Measurements from ENCODE around the gene RGS14. TPM values are rescaled to one million over a fixed set of nuclear protein-coding genes. Genes with fewer than 3 reads are reported as not detected.

Gene RGS14
- total RNA-seq, 8 experiments from 2014 or later = 2.3 to 23.9 (median 4.7) TPM

- H3K27ac ChIP-seq = no peak overlapping the region
- in situ Hi-C loops (cut with MboI; ENCODE audit: low pct_unique_long_range_greater_than_20kb in 2 of 9, low sequenced_read_pairs in 9 of 9, unreplicated experiment in 9 of 9) = no loop called here
- ATAC-seq (replicated peaks in 6 of 8) = no peak
- no peak overlapping the region for H3K4me3 ChIP-seq
- H3K4me1 ChIP-seq (replicated peaks in 1 of 2) = no peaks in the 10 kb centered on the region
- WGBS, 10 experiments = 33 to 100% (median 100%) methylated on average over 1 to 5 of the region's 6 CpGs
These were observed 13.9 kb upstream of the RGS14 start for GRCh38 chr5:177343777-177344176.

- Histone ChIP-seq H3K4me1 (replicated peaks in 1 of 2) (peaks cover 0 to 1% of the 10 kb centered on the region in 2 donors), H3K4me3 (no peak overlapping the region), H3K27ac (no peak overlapping the region)
- in situ Hi-C loops (cut with MboI; ENCODE audit: low pct_unique_long_range_greater_than_20kb in 2 of 9, low sequenced_read_pairs in 9 of 9, unreplicated experiment in 9 of 9) = no loop called here
- no peak for ATAC-seq (replicated peaks in 6 of 8)
- 93 to 100% (median 97%) methylated on average over 1 to 6 of the region's 6 CpGs for WGBS, 10 experiments
These were observed 12.8 kb upstream of the RGS14 start for GRCh38 chr5:177344891-177345290.

GRCh38 chr5:177346820-177347219 lies 10.9 kb upstream of the RGS14 start:
- Histone ChIP-seq H3K4me3 (no peak overlapping the region), H3K4me1 (replicated peaks in 1 of 2) (peaks cover 9 to 10% of the 10 kb centered on the region in 2 donors), H3K27ac (no peak overlapping the region)
- ATAC-seq (replicated peaks in 6 of 8) = no peak
- WGBS, 10 experiments = 43 to 100% (median 80%) methylated on average over 1 to 4 of the region's 4 CpGs; no CpG with 5 or more reads in 1 of the 10 experiments
- in situ Hi-C loops (cut with MboI; ENCODE audit: low pct_unique_long_range_greater_than_20kb in 2 of 9, low sequenced_read_pairs in 9 of 9, unreplicated experiment in 9 of 9) = no loop called here

- Histone ChIP-seq H3K4me1 (replicated peaks in 1 of 2) (peaks cover 10 to 11% of the 10 kb centered on the region in 2 donors), H3K4me3 (no peak overlapping the region), H3K27ac (no peak overlapping the region)
- WGBS, 10 experiments = 90 to 100% (median 100%) methylated on average over 1 to 4 of the region's 4 CpGs; no CpG with 5 or more reads in 3 of the 10 experiments
- in situ Hi-C loops (cut with MboI; ENCODE audit: low pct_unique_long_range_greater_than_20kb in 2 of 9, low sequenced_read_pairs in 9 of 9, unreplicated experiment in 9 of 9) = no loop called here
- no peak for ATAC-seq (replicated peaks in 6 of 8)
These were observed 10.0 kb upstream of the RGS14 start for GRCh38 chr5:177347699-177348098.

- peaks cover 10 to 11% of the 10 kb centered on the region in 2 donors for H3K4me1 ChIP-seq (replicated peaks in 1 of 2)
- no peak overlapping the region for H3K27ac ChIP-seq
- H3K4me3 ChIP-seq = no peak overlapping the region
- ATAC-seq (replicated peaks in 6 of 8) = no peak
- 0 to 100% (median 77%) methylated on average over 1 to 3 of the region's 3 CpGs; no CpG with 5 or more reads in 1 of the 10 experiments for WGBS, 10 experiments
- in situ Hi-C loops (cut with MboI; ENCODE audit: low pct_unique_long_range_greater_than_20kb in 2 of 9, low sequenced_read_pairs in 9 of 9, unreplicated experiment in 9 of 9) = no loop called here
These were observed 8.4 kb upstream of the RGS14 start for GRCh38 chr5:177349362-177349647.

GRCh38 chr5:177349762-177350161 lies 8.0 kb upstream of the RGS14 start:
- in situ Hi-C loops (cut with MboI; ENCODE audit: low pct_unique_long_range_greater_than_20kb in 2 of 9, low sequenced_read_pairs in 9 of 9, unreplicated experiment in 9 of 9) = no loop called here
- ATAC-seq (replicated peaks in 6 of 8) = no peak
- Histone ChIP-seq H3K4me3 (no peak overlapping the region), H3K4me1 (replicated peaks in 1 of 2) (peaks cover 10 to 11% of the 10 kb centered on the region in 2 donors), H3K27ac (no peak overlapping the region)
- 70 to 94% (median 83%) methylated on average over 1 to 5 of the region's 5 CpGs; no CpG with 5 or more reads in 5 of the 10 experiments for WGBS, 10 experiments

GRCh38 chr5:177350776-177351391 lies 6.8 kb upstream of the RGS14 start:
- in situ Hi-C loops (cut with MboI; ENCODE audit: low pct_unique_long_range_greater_than_20kb in 2 of 9, low sequenced_read_pairs in 9 of 9, unreplicated experiment in 9 of 9) = no loop called here
- Histone ChIP-seq H3K27ac (peak overlapping the region; percentile 93 to 95), H3K4me1 (replicated peaks in 1 of 2) (peaks cover 10 to 11% of the 10 kb centered on the region in 2 donors), H3K4me3 (peak overlapping the region; percentile 63 to 92 (median 71))
- WGBS, 10 experiments = 0 to 60% (median 22%) methylated on average over 1 to 8 of the region's 19 CpGs; no CpG with 5 or more reads in 4 of the 10 experiments
- ATAC-seq (replicated peaks in 6 of 8) = no peak

GRCh38 chr5:177351392-177352329 lies 6.1 kb upstream of the RGS14 start, which contains the start of gene LMAN2:
Gene LMAN2, minus strand, starts transcription at chr5:177351668. Its CDS starts 21 bp downstream, at chr5:177351647.
- H3K27ac ChIP-seq = peak within 1 kb of the TSS; percentile 93 to 95
- WGBS, 10 experiments = 0 to 70% (median 9%) methylated on average over 1 to 28 of the region's 55 CpGs; no CpG with 5 or more reads in 2 of the 10 experiments
- in situ Hi-C loops (cut with MboI; ENCODE audit: low pct_unique_long_range_greater_than_20kb in 2 of 9, low sequenced_read_pairs in 9 of 9, unreplicated experiment in 9 of 9) = no loop called here
- H3K4me1 ChIP-seq (replicated peaks in 1 of 2) = peaks cover 10 to 11% of the 10 kb centered on the region in 2 donors
- H3K4me3 ChIP-seq = peak within 1 kb of the TSS; percentile 63 to 92 (median 71)
- peak; percentile 96 to 99 (median 98) for ATAC-seq (replicated peaks in 6 of 8)

- no peak overlapping the region for H3K4me3 ChIP-seq
- in situ Hi-C loops (cut with MboI; ENCODE audit: low pct_unique_long_range_greater_than_20kb in 2 of 9, low sequenced_read_pairs in 9 of 9, unreplicated experiment in 9 of 9) = no loop called here
- 53 to 86% (median 82%) methylated on average over 2 to 5 of the region's 5 CpGs; no CpG with 5 or more reads in 2 of the 10 experiments for WGBS, 10 experiments
- peaks cover 10 to 11% of the 10 kb centered on the region in 2 donors for H3K4me1 ChIP-seq (replicated peaks in 1 of 2)
- ATAC-seq (replicated peaks in 6 of 8) = no peak
- H3K27ac ChIP-seq = no peak overlapping the region
These were observed 4.6 kb upstream of the RGS14 start for GRCh38 chr5:177353093-177353492.

GRCh38 chr5:177354256-177354655 lies 3.5 kb upstream of the RGS14 start:
- H3K27ac ChIP-seq = no peak overlapping the region
- in situ Hi-C loops (cut with MboI; ENCODE audit: low pct_unique_long_range_greater_than_20kb in 2 of 9, low sequenced_read_pairs in 9 of 9, unreplicated experiment in 9 of 9) = no loop called here
- WGBS, 10 experiments = 58 to 100% (median 77%) methylated on average over 1 to 3 of the region's 3 CpGs; no CpG with 5 or more reads in 3 of the 10 experiments
- H3K4me3 ChIP-seq = no peak overlapping the region
- peaks cover 10 to 14% of the 10 kb centered on the region in 2 donors for H3K4me1 ChIP-seq (replicated peaks in 1 of 2)
- ATAC-seq (replicated peaks in 6 of 8) = no peak

GRCh38 chr5:177354711-177355110 lies 3.0 kb upstream of the RGS14 start:
- no peak overlapping the region for H3K4me3 ChIP-seq
- peaks cover 10 to 14% of the 10 kb centered on the region in 2 donors for H3K4me1 ChIP-seq (replicated peaks in 1 of 2)
- no peak overlapping the region for H3K27ac ChIP-seq
- in situ Hi-C loops (cut with MboI; ENCODE audit: low pct_unique_long_range_greater_than_20kb in 2 of 9, low sequenced_read_pairs in 9 of 9, unreplicated experiment in 9 of 9) = no loop called here
- no peak for ATAC-seq (replicated peaks in 6 of 8)
- 40 to 93% (median 60%) methylated on average over 1 to 3 of the region's 3 CpGs; no CpG with 5 or more reads in 1 of the 10 experiments for WGBS, 10 experiments

- no peak for ATAC-seq (replicated peaks in 6 of 8)
- in situ Hi-C loops (cut with MboI; ENCODE audit: low pct_unique_long_range_greater_than_20kb in 2 of 9, low sequenced_read_pairs in 9 of 9, unreplicated experiment in 9 of 9) = no loop called here
- Histone ChIP-seq H3K4me1 (replicated peaks in 1 of 2) (peaks cover 4 to 10% of the 10 kb centered on the region in 2 donors), H3K4me3 (no peak overlapping the region), H3K27ac (no peak overlapping the region)
- WGBS, 10 experiments = 57 to 100% (median 100%) methylated on average over 1 of the region's 1 CpG; no CpG with 5 or more reads in 6 of the 10 experiments
These were observed 2.4 kb upstream of the RGS14 start for GRCh38 chr5:177355162-177355867.

- no peak for ATAC-seq (replicated peaks in 6 of 8)
- in situ Hi-C loops (cut with MboI; ENCODE audit: low pct_unique_long_range_greater_than_20kb in 2 of 9, low sequenced_read_pairs in 9 of 9, unreplicated experiment in 9 of 9) = no loop called here
- no peak overlapping the region for H3K27ac ChIP-seq
- H3K4me1 ChIP-seq (replicated peaks in 1 of 2) = peaks cover 0 to 5% of the 10 kb centered on the region in 2 donors
- no peak overlapping the region for H3K4me3 ChIP-seq
- 0 to 33% (median 0%) methylated on average over 1 of the region's 1 CpG; no CpG with 5 or more reads in 5 of the 10 experiments for WGBS, 10 experiments
These were observed 1.9 kb upstream of the RGS14 start for GRCh38 chr5:177355868-177356168.

Measured in motor neuron (in vitro differentiated cells).